Neural cell (in vitro differentiated cells): Measurements from ENCODE around the gene KANSL3. TPM values are rescaled to one million over a fixed set of nuclear protein-coding genes. Genes with fewer than 3 reads are reported as not detected.

Experiments used
- H2AFZ ChIP-seq: fragments of 200-600, 300-800 bp; sonication (generic), shearing (Covaris generic); 2 replicates; pipeline ENCODE4 v1.6.0; 2014; ENCODE audit warnings: low read depth, mild to moderate bottlenecking, antibody characterized with exemption, low read length, moderate library complexity
- H3F3A ChIP-seq: fragments of 200-600 bp; shearing (Covaris generic); 2 replicates; pipeline ENCODE4 v1.6.1; 2016; ENCODE audit warnings: mild to moderate bottlenecking, moderate library complexity, mixed read lengths, antibody characterized with exemption, low read length; ENCODE audit not compliant: insufficient read depth, poor library complexity, severe bottlenecking
- H3K27ac ChIP-seq: fragments of 200-600, 300-800 bp; sonication (generic), shearing (Covaris generic); 2 replicates; pipeline ENCODE4 v1.5.1; 2014; ENCODE audit warnings: mild to moderate bottlenecking, low read length, moderate library complexity
- H3K27me3 ChIP-seq: fragments of 300-800, 200-600 bp; sonication (generic), shearing (Covaris generic); 2 replicates; pipeline ENCODE4 v1.6.0; 2014; ENCODE audit warnings: mild to moderate bottlenecking, low read depth, low read length, moderate library complexity; ENCODE audit not compliant: insufficient read depth
- H3K36me3 ChIP-seq: fragments of 300-800, 200-600 bp; sonication (generic), shearing (Covaris generic); 2 replicates; pipeline ENCODE4 v1.5.1; 2014; ENCODE audit warnings: mild to moderate bottlenecking, antibody characterized with exemption, low read length, moderate library complexity; ENCODE audit not compliant: insufficient read depth
- H3K4me2 ChIP-seq: fragments of 300-800, 200-600 bp; sonication (generic), shearing (Covaris generic); 2 replicates; pipeline ENCODE4 v1.6.0; 2014; ENCODE audit warnings: mild to moderate bottlenecking, low read length
- H3K4me3 ChIP-seq: fragments of 300-800, 200-600 bp; sonication (generic), shearing (Covaris generic); 2 replicates; pipeline ENCODE4 v1.5.1; 2014; ENCODE audit warnings: mild to moderate bottlenecking, low read length, moderate library complexity
- H3K79me2 ChIP-seq: fragments of 200-600 bp; shearing (Covaris generic); replicated peaks from 2 replicates; pipeline ENCODE4 v1.6.0; 2014; ENCODE audit warnings: mild to moderate bottlenecking, low read length, moderate library complexity; ENCODE audit not compliant: insufficient read depth
- H3K9ac ChIP-seq: fragments of 300-800, 200-600 bp; sonication (generic), shearing (Covaris generic); 2 replicates; pipeline ENCODE4 v1.6.1; 2016; ENCODE audit warnings: mild to moderate bottlenecking, low read length, mixed read lengths
- H3K9me2 ChIP-seq: fragments of 200-600 bp; shearing (Covaris generic); 2 replicates; pipeline ENCODE4 v1.6.1; 2016; ENCODE audit warnings: mild to moderate bottlenecking, low read length, mixed read lengths; ENCODE audit not compliant: insufficient read depth
- H3K9me3 ChIP-seq: fragments of 200-600, 300-800 bp; sonication (generic), shearing (Covaris generic); 2 replicates; pipeline ENCODE4 v1.6.1; 2016; ENCODE audit warnings: mild to moderate bottlenecking, mixed run types, low read length, moderate library complexity, mixed read lengths
- H4K20me1 ChIP-seq: fragments of 200-600 bp; shearing (Covaris generic); 2 replicates; pipeline ENCODE4 v1.6.1; 2016; ENCODE audit warnings: mild to moderate bottlenecking, mixed run types; ENCODE audit not compliant: insufficient read depth
- CTCF ChIP-seq: fragments of 450-650 bp; IDR thresholded peaks from 2 replicates; pipeline ENCODE4 v1.5.1; 2014; ENCODE audit warnings: antibody characterized with exemption, mild to moderate bottlenecking, moderate library complexity; ENCODE audit not compliant: poor library complexity, severe bottlenecking
- EP300 ChIP-seq: fragments of 450-650 bp; conservative IDR thresholded peaks from 2 replicates; pipeline ENCODE4 v1.6.1; 2014; ENCODE audit warnings: antibody characterized with exemption, mild to moderate bottlenecking, moderate library complexity; ENCODE audit not compliant: poor library complexity, severe bottlenecking
- EZH2 ChIP-seq: fragments of 200-600, 300-800 bp; shearing (Covaris generic), sonication (generic); IDR thresholded peaks from 2 replicates; pipeline ENCODE4 v1.6.1; 2014; ENCODE audit warnings: antibody characterized with exemption, low read length, borderline replicate concordance, mild to moderate bottlenecking; ENCODE audit not compliant: insufficient read depth, poor library complexity, severe bottlenecking
- MXI1 ChIP-seq: fragments of 450-650 bp; conservative IDR thresholded peaks from 2 replicates; pipeline ENCODE4 v1.6.1; 2014; ENCODE audit warnings: antibody characterized with exemption, mild to moderate bottlenecking; ENCODE audit not compliant: poor library complexity, severe bottlenecking
- POLR2AphosphoS5 ChIP-seq: IDR thresholded peaks from 2 replicates; pipeline ENCODE4 v1.6.1; 2012
- RAD21 ChIP-seq: fragments of 450-650 bp; conservative IDR thresholded peaks from 2 replicates; pipeline ENCODE4 v1.6.1; 2014; ENCODE audit warnings: antibody characterized with exemption, mild to moderate bottlenecking, moderate library complexity
- REST ChIP-seq: IDR thresholded peaks from 2 replicates; pipeline ENCODE4 v1.6.1; 2012; ENCODE audit warnings: borderline replicate concordance
- SMC3 ChIP-seq: fragments of 450-650 bp; conservative IDR thresholded peaks from 2 replicates; pipeline ENCODE4 v1.6.1; 2014; ENCODE audit warnings: antibody characterized with exemption, mild to moderate bottlenecking, moderate library complexity; ENCODE audit not compliant: poor library complexity
- TAF1 ChIP-seq: IDR thresholded peaks from 2 replicates; pipeline ENCODE4 v1.6.1; 2012; ENCODE audit warnings: low read depth
- polyA plus RNA-seq: library from polyadenylated mRNA; depleted of rRNA; stranded (reverse); fragments of >200 nt; gene quantifications from 2 replicates; pipeline ENCODE4 v1.2.3, GENCODE V29; 2014

Gene KANSL3
- polyA plus RNA-seq, 1 donor from 2014 or later: 37.7 TPM

GRCh38 chr2:96679848-96680247 is 41.7 kb upstream of the KANSL3 start:
- Histone ChIP-seq H3K79me2 (no peaks in the 10 kb centered on the region), H3K27ac (no peak overlapping the region), H3K4me3 (no peak overlapping the region), H3K36me3 (no peaks in the 10 kb centered on the region), H2AFZ (peak overlapping the region; percentile 19), H3K4me2 (no peak overlapping the region), H3F3A (no peaks in the 10 kb centered on the region), H3K9ac (no peak overlapping the region), H4K20me1 (no peaks in the 10 kb centered on the region), H3K9me3 (no peaks in the 10 kb centered on the region), H3K9me2 (no peaks in the 10 kb centered on the region), H3K27me3 (no peaks in the 10 kb centered on the region)
- TF ChIP-seq CTCF (no peak), MXI1 (no peak), RAD21 (no peak)

GRCh38 chr2:96669539-96670215 is 31.6 kb upstream of the KANSL3 start:
- Histone ChIP-seq H4K20me1 (no peaks in the 10 kb centered on the region), H3K27me3 (no peaks in the 10 kb centered on the region), H3K9me2 (no peaks in the 10 kb centered on the region), H3K27ac (no peak overlapping the region), H2AFZ (no peak overlapping the region), H3K9ac (no peak overlapping the region), H3K79me2 (no peaks in the 10 kb centered on the region), H3F3A (no peaks in the 10 kb centered on the region), H3K4me2 (no peak overlapping the region), H3K9me3 (no peaks in the 10 kb centered on the region), H3K36me3 (no peaks in the 10 kb centered on the region), H3K4me3 (no peak overlapping the region)
- TF ChIP-seq EP300: no peak
- TF ChIP-seq POLR2AphosphoS5: no peak
- TF ChIP-seq SMC3: no peak
- TF ChIP-seq RAD21: no peak
- no peak for TF ChIP-seq MXI1
- no peak for TF ChIP-seq REST
- TF ChIP-seq CTCF: no peak
- no peak for TF ChIP-seq TAF1
- no peak for TF ChIP-seq EZH2
